GM21515 (cell line): Measurements from ENCODE around the gene PVR.
"Not testable (repeated sequence)": the region's sequence is repeated elsewhere in the genome, so short reads cannot be mapped to it uniquely, and the experiment has no call there.

Source experiments
- ATAC-seq: cut with Tn5 transposase; IDR thresholded peaks from one replicate; pipeline ENCODE4 v1.9.1; 2021; ENCODE audit not compliant: unreplicated experiment

Gene PVR

DNA sequence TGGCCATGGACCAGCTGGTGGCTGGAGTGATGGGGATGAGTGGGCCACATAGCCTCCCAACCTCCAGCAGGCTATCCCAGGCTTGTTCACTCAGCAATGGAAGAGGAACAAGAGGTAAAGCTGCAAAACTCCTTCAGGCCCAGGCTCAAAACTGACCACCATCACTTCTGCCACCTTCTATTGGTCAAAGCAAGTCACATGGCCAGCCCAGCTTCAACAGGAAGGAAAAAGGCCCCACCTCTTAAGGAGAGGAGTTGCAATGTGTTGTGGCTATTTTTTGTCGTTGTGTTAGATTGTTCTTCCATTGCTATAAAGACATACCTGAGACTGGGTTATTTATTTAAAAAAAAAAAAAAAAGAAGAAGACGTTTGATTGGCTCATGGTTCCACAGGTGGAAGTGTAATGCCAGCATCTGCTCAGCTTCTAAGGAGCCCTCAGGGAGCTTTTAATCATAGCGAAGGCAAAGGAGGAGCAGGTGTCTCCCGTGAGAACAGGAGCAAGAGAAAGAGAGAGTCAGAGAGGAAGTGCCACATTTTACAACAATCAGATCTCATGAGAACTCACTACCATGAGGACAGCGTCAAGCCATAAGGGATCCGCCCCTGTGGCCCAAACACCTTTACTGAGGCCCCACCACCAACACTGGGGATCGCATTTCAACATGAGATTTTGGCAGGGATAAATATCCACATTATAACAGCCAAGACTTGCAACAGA lies 24.9 kb upstream of the PVR start:
- no peak for ATAC-seq

DNA sequence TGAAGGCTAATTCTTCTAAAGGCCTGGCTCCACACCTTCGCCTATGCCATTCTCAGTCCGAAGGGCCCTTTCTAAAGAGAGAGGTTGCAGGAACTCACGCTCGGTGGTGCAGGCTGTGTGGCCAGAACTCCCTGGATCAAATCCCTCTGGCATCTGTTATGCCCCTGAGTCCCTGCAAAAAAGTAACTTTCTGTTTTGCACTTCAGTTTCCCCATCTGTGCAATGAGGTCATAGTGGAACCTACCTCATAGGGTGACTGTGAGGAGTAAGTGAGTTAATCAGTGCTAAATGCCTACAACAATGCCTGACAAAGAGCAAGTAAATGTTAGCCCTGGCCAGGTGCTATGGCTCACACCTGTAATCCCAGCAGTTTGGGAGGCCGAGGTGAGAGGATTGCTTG lies 23.0 kb upstream of the PVR start:
- no peak for ATAC-seq

DNA sequence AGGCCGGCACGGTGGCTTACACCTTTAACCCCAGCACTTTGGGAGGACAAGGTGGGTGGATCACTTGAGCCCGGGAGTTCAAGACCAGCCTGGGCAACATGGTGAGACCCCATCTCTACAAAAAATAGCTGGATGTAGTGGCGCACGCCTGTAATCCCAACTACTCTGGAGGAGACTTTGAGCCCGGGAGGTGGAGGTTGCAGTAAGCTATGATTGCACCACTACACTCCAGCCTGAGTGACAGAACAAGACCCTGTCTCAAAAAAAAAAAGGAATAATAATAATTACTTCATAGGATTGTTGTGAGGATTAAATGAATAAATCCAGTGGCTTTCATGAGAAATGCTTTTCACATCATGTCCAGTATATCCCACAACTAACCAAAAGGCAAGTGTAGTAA lies 22.3 kb upstream of the PVR start:
- no peak for ATAC-seq

DNA sequence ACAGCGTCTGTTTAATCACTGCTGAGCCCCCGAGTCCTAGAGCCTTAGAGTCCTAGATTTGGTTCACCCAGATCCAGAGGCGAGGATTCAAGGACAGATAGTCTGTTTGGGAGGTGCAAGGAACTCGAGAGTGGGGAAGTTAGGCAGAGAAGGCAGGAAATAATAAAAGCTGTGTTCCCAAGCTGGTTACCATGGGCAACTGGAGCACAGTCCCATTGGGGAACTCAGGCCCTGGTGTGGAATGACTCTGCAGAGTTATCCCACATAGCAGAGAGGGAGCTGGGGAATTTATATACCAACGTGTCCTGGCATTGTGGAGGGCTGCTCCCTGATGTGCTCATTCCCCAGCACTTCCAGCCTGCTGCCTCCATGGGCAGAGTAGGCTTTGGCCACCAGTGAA lies 20.6 kb upstream of the PVR start:
- no peak for ATAC-seq

DNA sequence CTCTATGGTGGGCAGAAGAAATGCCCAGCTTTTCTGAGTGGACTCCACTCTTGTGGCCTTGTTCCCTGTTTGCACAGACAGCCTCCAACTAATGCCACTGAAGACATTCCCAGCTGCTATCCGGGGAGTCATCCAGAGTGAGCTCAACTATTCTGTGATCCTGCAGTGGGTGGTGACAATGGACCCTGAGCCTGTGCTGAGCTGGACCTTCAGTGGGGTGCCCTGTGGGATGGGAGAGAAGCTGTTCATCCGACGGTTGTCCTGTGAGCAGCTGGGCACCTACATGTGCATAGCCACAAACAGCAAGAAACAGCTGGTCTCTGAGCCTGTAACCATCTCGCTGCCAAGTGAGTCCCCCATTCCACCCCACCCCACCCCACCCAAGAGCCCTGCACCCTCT lies 20.1 kb upstream of the PVR start:
- ATAC-seq: no peak

DNA sequence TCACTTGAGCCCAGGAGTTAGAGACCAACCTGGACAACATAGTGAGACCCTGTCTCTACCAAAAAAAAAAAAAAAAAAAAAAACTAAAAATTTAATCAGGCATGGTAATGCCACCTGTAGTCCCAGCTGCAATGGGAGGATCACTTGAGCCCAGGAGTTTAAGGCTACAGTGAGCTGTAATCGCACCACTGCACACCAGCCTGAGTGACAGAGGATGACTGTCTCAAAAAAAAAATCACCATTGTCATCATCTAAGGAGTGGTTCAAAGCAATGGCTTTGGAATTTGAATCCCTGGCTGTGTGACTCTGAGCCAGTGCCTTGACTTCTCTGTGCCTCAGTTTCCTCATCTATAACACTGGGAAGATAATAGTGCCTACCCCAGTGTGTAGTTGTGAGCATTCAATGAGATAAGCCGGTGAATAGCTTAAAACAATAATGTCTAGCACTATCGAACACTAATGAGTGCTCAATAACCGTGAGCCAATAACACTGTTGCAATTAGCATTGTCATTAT lies 18.8 kb upstream of the PVR start:
- ATAC-seq: no peak

DNA sequence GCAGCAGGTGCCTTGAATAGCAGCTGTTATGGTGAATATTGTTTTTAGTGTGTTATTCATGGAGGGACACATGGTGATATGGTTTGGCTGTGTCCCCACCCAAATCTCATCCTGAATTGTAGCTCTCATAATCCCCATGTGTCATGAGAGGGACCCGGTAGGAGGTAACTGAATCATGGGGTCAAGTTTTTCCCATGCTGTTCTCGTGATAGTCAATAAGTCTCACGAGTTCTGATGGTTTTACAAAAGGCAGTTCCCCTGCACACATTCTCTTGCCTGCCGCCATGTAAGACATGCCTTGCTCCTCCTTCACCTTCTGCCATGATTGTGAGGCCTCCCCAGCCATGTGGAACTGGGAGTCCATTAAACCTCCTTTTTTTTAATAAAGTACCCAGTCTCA lies 18.1 kb upstream of the PVR start:
- not testable (repeated sequence) for ATAC-seq

DNA sequence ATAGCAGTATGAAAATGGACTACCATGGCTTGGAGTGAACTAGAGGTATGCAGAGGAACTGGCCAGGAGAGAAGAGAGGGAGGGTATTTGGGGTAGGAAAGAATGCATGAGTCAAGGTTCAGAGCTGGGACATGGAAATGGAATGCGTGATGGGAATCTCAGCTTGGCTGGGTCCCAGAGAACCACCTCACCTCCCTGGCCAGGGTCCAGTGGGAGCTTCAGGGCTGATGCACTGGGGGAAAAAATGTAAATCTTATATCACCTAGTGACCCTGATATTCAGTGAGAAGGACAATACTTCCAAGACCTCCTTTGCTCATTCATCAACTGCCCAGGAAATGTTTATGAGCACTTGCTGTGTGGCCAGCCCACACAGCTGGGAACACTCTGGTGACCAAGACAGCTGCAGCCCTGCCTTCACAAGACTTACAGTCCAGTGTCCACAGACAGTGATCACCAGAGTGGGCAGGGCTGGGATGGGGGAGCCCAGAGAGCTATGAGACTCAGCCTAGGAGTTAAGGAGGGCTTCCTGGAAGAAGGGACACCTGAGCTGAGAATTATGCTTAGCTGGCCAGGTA lies 17.6 kb upstream of the PVR start:
- no peak for ATAC-seq

DNA sequence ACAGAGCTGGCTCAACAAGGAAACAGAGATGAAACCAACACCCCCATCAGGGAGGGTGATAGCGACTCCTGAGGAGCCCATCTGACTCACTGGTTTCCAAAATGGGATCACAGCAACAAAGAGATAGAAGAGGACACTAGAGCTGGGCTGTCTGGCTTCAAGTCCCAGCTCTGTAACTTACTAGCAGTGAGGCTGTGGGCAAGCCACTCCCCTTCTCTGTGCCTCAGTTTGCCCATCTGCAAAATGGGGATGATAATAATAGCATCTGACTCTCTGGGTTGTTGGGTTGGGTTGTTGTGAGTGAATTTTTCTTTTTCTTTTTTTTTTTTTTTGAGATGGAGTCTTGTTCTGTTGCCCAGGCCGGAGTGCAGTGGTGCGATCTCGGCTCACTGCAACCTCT lies 16.1 kb upstream of the PVR start:
- no peak for ATAC-seq

DNA sequence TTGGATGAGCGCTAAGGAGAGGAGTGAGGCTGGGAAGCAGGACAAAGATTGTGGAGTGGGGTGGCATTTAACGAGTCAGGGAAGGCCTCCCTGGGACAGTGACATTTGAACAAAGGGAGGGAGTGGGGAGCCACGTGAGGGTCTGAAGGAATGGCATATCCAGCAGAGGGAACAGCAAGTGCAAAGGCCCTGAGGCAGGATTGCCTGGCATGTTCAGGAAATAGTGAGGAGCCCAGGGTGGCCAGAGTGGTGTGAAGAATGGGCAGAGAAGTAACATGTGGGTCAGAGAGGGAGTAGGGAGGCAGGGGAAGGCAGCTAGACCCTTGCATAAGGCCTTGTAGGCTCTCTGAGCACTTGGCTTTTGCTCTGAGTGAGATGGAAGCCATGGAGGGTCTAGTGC lies 14.9 kb upstream of the PVR start:
- no peak for ATAC-seq

DNA sequence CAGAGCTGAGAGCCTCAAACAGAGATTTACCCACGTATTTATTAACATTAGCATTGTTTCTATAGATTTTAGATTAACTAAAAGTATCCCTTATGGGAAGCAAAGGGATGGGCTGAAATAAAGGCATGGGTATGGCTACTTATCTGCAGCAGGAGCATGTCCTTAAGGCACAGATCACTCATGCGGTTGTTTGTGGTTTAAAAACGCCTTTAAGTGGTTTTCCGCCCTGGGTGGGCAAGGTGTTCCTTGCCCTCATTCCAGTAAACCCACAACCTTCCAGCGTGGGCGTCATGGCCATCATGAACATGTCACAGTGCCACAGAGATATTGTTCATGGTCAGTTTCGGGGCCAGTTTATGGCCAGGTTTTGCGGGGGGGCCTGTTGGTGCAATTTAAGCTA lies 12.1 kb upstream of the PVR start:
- ATAC-seq: not testable (repeated sequence)

DNA sequence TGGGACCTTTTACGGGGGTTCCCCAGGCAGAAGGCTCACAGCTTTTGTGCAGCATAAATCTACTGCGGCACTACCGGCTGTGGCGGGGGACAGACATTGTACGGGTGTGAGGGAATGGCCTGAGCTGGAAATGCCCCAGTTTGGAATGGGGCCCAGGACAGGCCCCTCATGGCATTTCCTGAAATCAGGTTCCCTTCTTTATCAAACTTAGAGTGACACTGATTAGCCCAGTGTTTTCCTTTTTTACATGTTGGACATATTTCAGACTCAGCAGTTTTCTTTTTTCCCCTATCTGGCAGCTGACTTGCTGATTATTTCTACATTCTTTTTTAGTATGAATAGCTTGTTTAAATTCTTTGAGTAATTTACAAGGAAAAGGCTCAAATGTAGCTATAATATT lies 9.7 kb upstream of the PVR start:
- ATAC-seq: not testable (repeated sequence)

DNA sequence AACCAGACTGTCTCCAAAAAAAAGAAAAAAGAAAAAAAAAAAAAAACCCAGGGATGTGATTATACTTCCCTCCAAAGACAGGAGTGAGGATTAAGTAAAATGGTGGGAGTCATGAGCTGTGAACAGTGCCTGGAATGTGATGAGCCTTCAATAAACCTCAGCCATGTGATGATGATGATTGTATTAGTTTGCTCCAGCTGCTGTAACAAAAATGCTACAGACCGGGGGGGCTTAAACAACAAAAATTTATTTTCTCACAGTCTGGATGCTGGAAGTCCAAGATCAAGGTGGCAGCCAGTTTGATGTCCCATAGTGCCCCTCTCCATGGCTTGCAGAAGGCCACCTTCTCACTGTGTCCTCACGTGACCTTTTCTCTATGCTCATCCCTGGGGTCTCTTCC lies 8.9 kb upstream of the PVR start:
- ATAC-seq: no peak

DNA sequence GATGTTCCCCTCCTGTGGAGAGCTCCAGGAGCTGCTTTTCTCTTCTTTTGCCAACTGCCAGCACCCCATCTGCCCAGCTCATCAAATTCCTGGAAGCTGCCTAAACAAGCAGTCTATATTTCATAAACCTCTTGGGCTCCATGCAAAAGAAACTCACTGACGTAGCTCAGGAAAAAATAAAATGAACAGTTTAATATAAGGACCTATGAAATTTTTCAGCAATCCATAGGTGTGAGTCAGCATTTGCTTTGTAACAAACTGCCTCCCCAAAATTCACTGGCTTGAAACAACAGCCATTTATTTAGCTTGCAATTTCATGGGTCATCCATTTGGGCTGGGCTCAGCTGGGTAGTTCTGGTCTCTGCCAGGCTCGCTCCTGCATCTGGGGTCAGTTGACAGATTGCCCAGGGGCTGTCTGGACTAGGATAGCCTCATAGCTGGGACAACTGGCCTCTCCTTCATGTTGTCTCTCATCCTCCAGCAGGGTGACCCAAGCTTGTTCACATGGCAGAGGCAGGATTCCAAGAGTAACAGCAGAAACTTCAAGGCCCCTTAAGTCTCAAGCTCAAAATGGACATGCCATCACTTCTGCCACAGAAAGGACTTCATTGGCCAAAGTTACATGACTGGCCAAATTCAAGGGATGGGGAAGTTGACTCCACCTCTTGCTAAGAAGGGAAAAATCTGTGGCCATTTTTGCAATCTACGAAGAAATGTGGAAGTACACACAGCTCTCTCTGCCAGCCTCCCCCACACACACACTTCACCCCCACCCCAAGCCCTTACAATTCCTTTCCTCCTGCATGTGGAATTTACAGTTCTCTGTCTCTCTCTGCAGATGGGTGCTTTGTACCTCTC lies 7.9 kb upstream of the PVR start:
- no peak for ATAC-seq

DNA sequence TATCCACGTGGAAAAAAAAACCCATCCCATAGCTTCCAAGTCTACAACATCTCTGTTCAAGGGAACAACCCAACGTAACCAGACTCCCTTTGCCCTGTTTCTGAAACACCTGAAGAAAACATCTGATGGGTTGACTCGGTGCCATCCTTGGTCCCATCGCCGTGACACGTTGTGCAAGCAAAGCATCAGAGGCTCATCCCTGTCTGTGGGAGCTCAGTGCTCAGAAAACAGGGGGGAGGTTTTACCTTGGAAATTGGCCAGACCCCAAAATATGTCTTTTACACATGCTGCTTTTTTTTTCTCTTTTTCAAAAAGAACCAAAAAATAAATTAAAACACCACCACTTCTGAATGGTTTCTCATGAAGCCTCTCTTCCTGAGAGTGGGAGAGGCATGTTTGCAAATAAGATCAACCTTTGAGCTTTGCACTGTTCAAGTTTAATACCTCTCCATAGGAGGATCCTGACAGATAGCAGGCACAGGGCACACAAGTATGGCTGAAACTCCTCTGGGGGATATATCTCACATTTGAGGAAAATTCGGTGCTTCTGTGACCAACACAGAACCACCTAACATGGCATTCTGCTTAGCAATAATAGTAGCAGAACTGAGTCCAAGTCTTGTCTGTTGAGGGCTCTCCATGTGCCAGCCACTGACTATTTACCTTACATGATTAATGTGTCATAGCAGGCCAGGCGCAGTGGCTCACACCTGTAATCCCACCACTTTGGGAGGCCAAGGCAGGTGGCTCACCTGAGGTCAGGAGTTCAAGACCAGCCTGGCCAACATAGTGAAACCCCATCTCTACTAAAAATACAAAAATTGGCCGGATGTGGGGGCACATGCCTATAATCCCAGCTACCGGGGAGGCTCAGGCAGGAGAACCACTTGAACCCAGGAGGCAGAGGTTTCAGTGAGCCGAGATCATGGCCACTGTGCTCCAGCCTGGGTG lies 7.0 kb upstream of the PVR start:
- no peak for ATAC-seq

DNA sequence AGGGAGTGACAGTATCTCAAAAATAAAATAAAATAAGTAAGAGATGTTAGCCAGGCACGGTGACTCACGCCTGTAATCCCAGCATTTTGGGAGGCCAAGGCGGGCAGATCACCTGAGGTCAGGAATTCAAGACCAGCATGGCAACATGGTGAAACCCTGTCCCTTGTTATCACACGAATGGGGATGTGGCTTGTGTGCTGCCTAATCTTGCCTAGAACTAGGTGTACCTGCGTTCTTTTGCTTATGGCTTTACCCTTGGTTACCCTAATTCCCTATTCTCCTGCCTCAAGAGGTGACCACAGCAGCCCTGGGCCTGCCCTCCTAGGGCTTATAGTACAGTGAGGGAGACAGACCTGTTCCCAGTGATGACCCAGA lies 6.3 kb upstream of the PVR start:
- no peak for ATAC-seq

DNA sequence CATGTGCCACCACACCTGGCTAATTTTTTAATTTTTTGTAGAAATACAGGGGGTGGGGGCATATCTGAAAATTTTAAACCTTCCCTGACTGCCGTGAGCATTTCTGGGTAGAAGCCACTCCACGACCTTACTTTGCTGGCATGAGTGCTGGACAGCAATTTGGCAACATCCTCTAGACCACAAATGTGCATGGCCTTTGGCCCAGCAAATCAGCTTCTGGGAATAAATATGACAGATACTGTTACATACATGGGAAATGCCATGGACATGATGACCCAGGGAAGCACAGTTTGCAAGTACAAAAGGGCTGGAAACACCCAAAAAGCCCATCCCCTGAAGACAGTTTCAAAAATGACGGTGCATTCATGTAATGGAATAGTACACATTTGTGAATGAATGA lies 3.2 kb upstream of the PVR start:
- no peak for ATAC-seq

DNA sequence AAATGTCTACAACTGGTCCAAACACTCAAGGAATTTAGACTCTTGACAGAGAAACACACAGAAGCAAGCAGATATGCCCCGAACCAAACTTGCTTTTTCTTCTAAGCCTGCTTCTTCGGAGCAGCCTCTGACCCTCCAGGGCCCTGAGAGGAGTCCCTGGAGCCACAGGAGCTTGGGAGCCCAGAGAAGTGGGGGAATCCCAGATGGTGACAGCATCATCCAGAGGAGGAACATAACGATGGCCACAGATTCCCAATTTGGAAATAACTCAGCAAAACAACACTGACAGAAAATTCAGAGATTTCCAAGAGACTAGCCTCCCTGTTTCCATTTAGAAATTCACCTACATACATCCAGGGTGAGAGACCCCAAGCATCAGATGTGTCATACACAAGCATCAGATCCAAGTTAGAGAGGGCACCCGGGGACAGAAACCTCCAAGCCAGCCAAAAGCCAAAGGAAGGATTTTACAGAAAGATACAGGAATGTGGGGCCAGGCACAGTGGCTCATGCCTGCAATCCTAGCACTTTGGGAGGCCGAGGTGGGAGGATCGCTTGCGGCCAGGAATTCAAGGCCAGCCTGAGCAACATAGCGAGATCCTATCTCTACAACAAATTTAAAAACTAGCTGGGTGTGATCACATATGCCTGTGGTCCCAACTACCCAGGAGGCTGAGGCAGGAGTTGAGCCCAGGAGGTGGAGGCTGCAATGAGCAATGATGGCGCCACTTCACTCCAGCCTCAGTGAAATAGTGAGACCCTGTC lies 2.0 kb upstream of the PVR start:
- no peak for ATAC-seq

DNA sequence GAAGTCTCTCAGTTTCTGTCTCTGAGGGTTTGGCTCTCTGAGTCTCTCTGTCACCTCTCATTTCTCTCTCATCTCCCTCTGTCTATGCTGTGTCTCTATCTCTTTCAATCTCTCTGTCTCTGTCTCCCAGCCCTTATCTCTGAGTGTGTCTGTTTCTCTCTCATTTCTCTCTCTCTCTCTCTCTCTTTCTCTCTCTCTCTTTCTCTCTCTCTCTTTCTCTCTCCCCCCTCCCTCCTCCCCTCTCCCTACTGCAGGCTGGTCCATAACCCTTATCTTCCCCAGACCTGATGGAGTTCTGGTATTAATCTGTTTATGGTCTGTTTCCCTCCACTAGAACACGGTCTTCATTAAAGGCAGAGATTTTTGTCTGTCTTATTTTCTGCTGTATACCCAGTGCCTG lies 1.3 kb upstream of the PVR start:
- no peak for ATAC-seq

DNA sequence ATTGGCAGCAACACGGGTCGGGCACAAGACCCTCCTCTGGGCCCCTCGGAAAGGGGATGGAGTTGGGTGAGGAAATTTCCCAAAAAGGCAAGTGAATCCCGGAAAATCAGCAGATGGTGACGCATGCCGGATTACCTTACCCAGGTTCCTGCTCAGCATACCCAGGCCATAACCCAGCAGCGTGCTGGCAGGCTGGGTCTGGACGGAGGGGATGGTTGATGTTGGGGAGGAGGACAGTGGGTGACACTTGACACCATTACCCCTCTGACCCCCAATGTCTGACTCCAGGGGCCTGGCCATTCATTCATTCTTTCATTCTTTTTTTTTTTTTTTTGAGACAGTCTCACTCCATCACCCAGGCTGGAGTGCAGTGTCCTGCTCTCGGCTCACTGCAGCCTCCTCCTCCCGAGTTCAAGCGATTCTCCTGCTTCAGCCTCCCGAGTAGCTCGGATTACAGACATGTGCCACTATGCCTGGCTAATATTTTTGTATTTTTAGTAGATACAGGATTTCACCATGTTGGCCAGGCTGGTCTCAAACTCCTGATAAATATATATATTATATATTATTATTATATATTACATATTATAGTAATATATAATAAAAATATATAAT lies 799 bp downstream of the PVR start:
- no peak for ATAC-seq
